ENCODE data around the gene CTNNA3. TPM values are rescaled to one million over a fixed set of nuclear protein-coding genes. Genes with fewer than 3 reads are reported as not detected.

The CTNNA3 gene
- total and polyA plus RNA-seq, 2 donors (not counting 3 experiments of a cell fraction or from before 2014, with no cell fraction given) = not detected

DNA sequence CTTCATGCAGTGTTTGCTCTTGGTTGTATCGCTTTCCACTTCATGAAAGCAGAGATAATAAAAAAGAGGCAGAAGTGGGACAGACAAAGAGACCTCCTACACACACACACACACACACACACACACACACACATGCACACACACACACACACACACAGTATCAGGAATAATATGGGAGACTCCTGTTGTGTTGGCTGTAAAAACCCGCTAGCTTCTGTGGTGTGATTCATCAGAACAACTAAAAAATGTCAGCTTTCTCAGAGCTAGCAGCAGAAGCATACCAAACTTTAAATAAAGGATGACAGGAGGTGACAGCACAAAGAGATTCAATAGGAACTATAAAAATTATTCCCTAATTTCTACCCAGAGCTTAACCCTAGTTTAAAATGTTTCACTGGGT, 918.3 kb downstream of the CTNNA3 start:
- H2AFZ ChIP-seq (ENCODE audit: low read depth, low read length) = no peak overlapping the region
- H4K20me1 ChIP-seq (replicated peaks; ENCODE audit: control insufficient read depth, extremely low read depth, insufficient read depth, low read length) = no peaks in the 10 kb centered on the region
- ChIA-PET CTCF (no interaction called here), POLR2A (no interaction called here)
- H3K9ac ChIP-seq (replicated peaks; ENCODE audit: extremely low read depth, insufficient read depth, low read length) = no peak overlapping the region
- H3K4me1 ChIP-seq (ENCODE audit: control insufficient read depth, extremely low read depth, insufficient read depth, low read length) = no peaks in the 10 kb centered on the region
- no peak overlapping the region for H3K27ac ChIP-seq (ENCODE audit: insufficient read depth, low read depth, low read length)
- H3K4me2 ChIP-seq (ENCODE audit: insufficient read depth, low read length) = no peak overlapping the region
- intact Hi-C loops (cut with micrococcal nuclease) = no loop called here
- BruUV-seq (replicated peaks) = no TSS peak
- FAIRE-seq (no peak), DNase-seq (ENCODE audit: low read depth, low spot score) (no peak)
- H3K4me3 ChIP-seq (replicated peaks in 1 of 3; ENCODE audit: insufficient read depth in 1 of 3, low read depth in 1 of 3, low read length in 3 of 3) = no peak overlapping the region
- dilution Hi-C loops (cut with MboI; ENCODE audit: extremely low pct_ligation_motif_present, low sequenced_read_pairs) = no loop called here
- H3K36me3 ChIP-seq (ENCODE audit: control insufficient read depth in 2 of 2, extremely low read depth in 1 of 2, insufficient read depth in 2 of 2, low read length in 2 of 2) = no peaks in the 10 kb centered on the region
- H3K9me1 ChIP-seq (replicated peaks; ENCODE audit: control insufficient read depth, extremely low read depth, insufficient read depth, low read length) = no peaks in the 10 kb centered on the region
- H3K9me3 ChIP-seq (replicated peaks; ENCODE audit: control insufficient read depth, insufficient read depth, low read length) = no peaks in the 10 kb centered on the region
- no peaks in the 10 kb centered on the region for H3K27me3 ChIP-seq (ENCODE audit: control insufficient read depth in 2 of 2, insufficient read depth in 2 of 2, low read length in 2 of 2)
- no peak for TF ChIP-seq JUN (IDR thresholded peaks at IDR 0.05; ENCODE audit: borderline replicate concordance, insufficient read depth, insufficient read length, low read depth)
- no peak for TF ChIP-seq GATA2 (IDR thresholded peaks at IDR 0.05; ENCODE audit: insufficient read depth, insufficient read length, low read depth, low read length)
- no peak for TF ChIP-seq EZH2 (IDR thresholded peaks at IDR 0.05; ENCODE audit: borderline replicate concordance, low read depth, low read length, severe bottlenecking)
- TF ChIP-seq, protein P1, sequence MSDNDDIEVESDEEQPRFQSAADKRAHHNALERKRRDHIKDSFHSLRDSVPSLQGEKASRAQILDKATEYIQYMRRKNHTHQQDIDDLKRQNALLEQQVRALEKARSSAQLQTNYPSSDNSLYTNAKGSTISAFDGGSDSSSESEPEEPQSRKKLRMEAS (IDR thresholded peaks at IDR 0.05; ENCODE audit: insufficient read depth, insufficient read length) = no peak
- no peak for TF ChIP-seq FOS (IDR thresholded peaks at IDR 0.05; ENCODE audit: borderline replicate concordance, insufficient read depth, low read length)
- no peak for TF ChIP-seq POLR2A (IDR thresholded peaks at IDR 0.05; ENCODE audit: low read depth, low read length)
- no peak for TF ChIP-seq POLR2AphosphoS5 (IDR thresholded peaks at IDR 0.05; ENCODE audit: insufficient read depth, low read depth, low read length)
- TF ChIP-seq, protein P2, sequence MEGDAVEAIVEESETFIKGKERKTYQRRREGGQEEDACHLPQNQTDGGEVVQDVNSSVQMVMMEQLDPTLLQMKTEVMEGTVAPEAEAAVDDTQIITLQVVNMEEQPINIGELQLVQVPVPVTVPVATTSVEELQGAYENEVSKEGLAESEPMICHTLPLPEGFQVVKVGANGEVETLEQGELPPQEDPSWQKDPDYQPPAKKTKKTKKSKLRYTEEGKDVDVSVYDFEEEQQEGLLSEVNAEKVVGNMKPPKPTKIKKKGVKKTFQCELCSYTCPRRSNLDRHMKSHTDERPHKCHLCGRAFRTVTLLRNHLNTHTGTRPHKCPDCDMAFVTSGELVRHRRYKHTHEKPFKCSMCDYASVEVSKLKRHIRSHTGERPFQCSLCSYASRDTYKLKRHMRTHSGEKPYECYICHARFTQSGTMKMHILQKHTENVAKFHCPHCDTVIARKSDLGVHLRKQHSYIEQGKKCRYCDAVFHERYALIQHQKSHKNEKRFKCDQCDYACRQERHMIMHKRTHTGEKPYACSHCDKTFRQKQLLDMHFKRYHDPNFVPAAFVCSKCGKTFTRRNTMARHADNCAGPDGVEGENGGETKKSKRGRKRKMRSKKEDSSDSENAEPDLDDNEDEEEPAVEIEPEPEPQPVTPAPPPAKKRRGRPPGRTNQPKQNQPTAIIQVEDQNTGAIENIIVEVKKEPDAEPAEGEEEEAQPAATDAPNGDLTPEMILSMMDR (IDR thresholded peaks at IDR 0.05; ENCODE audit: extremely low read depth in 1 of 2, insufficient read depth in 1 of 2, low read depth in 1 of 2, low read length in 2 of 2) = no peak
- TF ChIP-seq MYC (IDR thresholded peaks at IDR 0.05; ENCODE audit: low read depth, low read length) = no peak
- H3K79me2 ChIP-seq (ENCODE audit: control insufficient read depth, insufficient read depth, low read length) = no peaks in the 10 kb centered on the region
